TTC549 (cell line): ENCODE measurements around the gene AP2A1.

ENCODE experiments used
- FAIRE-seq: peaks from 2 replicates; lab custom pipeline; 2012; peaks lifted over from hg19 to GRCh38; lab: Jason Lieb, UNC

Gene AP2A1

GRCh38 chr19:49839713-49840112, 72.9 kb downstream of the AP2A1 start:
- FAIRE-seq = no peak

- FAIRE-seq = no peak
These were observed 73.5 kb downstream of the AP2A1 start for GRCh38 chr19:49840321-49840720.

DNA sequence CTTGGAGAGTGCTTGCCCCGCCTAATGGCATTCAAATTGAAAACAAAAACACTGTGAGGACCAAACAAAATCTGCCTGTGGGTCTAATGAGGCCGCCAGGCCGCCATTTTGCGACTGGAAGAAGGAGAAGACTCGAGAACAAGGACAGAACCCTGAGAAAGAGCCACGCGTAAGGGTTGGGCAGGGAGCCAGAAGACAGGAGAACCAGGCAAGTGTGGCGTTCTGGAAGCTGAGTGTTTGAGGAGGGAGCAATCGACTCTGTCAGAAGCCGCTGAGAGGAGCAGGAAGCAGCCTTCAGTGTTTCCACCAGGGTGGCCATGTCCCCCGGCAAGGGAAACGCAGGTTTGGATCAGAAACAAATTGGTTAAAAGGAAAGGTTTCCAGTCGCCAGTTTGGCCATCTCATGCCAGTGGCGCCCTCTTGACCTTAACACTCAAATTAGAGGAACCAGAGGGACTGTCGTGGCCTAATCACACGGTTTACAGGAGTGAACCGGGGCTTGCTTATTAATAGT, 74.0 kb downstream of the AP2A1 start:
- FAIRE-seq = no peak

DNA sequence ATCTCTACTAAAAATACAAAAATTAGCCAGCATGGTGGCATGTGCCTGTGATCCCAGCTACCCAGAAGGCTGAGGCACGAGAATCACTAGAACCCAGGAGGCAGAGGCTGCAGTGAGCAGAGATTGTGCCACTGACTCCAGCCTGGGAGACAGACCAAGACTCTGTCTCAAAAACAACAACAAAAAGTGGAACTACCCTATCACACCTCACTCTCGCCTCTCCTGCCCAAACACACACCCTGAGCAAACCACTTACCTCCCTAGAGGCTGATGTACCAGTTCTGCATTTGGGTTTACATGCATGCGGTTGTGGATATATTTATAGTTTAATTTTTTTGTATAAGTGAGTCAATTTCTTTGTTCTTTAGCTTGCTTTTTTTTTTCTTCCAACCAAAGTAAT, 76.5 kb downstream of the AP2A1 start:
- no peak for FAIRE-seq

GRCh38 chr19:49844138-49845095, 77.6 kb downstream of the AP2A1 start:
- FAIRE-seq = no peak

DNA sequence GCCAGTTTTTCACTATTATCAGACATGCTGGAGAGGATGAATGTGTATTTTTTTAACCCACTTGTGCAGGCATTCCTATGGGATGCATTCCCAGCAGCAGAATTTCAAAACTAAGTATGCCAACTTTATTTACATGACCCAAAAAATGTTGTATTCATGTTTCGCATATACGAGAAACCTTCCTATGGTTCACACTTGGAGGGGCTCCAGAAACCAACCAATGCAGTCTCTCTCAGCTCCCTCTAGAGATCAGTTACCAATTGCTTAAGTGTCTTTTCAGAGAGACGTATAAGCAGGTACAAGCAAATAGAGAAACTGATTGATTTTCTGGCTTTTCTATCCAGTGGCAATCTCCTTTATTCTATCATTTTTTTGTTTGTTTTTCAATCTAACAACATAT, 78.6 kb downstream of the AP2A1 start:
- FAIRE-seq = no peak

- FAIRE-seq = no peak
These were observed 79.6 kb downstream of the AP2A1 start for GRCh38 chr19:49846408-49846807.

DNA sequence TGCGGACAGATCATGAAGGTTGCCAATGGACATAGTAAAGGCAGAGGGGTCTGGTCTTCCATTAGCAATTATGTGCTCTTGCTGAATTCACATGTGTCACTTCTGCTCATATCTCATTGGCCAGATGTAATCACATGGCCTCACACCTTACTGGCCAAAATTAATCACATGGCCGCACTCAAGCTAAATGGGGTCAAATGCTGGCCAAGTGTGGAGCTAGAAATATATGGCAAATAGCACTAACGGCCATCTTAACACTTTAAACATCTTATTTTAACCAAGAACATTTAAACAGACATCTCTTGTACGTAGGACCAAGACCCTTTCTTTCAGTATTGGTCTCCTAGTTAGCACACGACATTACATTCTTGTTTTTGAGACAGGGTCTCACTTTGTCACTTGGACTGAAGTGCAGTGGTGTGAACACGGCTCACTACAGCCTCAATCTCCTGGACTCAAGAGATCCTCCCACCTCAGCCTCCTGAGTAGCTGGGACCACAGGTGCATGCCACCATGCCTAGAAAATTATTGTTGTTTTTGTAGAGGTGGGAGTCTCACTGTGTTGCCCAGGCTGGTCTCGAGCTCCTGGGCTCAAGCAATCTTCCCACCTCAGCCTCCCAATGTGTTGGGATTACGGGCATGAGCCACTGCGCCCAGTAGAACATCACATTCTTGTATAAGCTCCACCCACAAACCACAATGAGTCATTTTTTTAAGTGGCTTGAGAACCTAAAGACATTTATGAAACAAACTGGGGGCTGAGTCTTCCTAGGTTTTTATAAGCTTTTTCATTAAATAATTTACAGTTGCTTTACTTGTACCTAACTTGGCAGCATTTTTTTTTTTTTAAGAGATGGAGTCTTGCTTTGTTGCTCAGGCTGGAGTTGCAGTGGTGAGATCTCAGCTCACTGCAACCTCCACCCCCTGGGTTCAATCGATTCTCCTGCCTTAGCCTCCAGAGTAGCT, 81.2 kb downstream of the AP2A1 start:
- FAIRE-seq = no peak

DNA sequence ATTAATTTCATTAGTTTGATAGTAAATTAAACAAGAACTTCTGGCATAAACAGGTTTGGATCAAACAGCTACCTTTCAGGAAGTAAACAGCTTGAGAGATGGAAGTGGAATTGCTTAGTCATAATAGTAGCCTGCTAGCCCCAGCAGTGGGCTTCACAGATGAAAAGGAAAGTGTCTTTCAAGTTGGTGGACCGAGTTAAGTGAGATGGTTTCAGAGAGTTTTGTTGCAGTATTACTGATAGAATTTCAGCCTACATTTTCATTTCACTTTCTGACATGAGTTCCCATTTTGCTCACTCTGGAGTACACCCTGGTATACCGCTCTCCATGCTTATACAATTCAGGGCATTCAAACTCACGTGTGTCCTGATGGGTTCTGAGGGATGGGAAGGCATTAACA, 82.1 kb downstream of the AP2A1 start:
- FAIRE-seq = no peak

- FAIRE-seq = no peak
These were observed 82.8 kb downstream of the AP2A1 start for GRCh38 chr19:49849433-49850220.

DNA sequence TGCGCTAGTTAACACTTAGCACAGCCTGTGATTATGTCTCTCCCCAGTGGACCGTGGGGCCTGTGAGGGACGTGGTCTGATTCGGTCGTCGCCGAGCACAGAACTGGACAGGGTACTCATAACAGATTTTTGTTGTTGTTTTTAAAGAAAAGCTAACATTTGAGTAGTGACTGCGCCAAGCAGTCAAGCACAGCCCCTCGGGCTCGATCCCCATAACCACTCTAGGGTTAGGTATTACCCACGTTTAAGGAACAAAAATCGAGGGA, 83.4 kb downstream of the AP2A1 start:
- no peak for FAIRE-seq

DNA sequence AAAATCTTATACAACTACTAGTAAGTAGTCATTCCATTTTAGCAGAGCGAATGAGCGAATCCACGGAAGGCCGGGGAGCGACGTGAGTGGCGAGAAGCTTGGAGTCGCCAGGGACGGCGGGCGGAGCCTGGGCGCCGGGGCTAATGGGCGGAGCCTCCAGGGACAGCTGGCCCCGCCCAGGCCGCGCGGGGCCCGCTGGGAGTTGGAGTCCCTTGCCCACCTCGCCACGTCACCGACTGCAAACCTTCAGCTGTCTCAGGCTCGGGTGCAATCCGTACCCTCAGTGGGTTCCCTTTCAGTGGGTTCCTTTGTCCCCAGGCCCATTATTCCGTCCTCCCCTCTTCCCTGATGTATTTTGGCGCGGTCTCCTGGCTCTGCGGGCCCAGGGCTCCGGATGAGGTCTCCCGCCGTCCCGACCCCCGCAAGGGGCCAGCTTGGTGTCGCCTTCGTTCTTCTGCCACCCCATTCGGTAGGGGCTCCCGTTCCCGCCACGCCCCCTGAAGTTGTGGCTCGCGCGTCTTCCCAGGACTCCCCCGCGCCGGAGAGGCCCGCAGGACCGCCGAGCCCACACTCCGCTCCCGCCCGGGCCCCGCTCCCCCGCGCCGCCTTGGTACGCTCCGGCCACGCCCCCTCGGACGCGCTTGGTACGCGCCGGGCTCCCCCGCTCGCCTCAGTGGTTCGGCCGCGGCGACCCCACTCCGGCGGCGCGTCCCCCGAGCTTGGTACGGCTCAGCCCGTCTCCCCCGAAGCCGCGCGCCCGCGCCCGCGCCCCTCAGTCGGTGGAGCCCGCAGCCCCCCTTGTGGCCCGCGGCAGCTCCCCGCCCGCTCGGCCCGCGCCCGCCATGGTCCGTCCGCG, 83.9 kb downstream of the AP2A1 start, which contains the start of gene PTOV1:
Gene PTOV1, plus strand, starts transcription at position 673 of the 856 bp plus-strand sequence.
- no peak for FAIRE-seq

GRCh38 chr19:49851456-49852259, 84.9 kb downstream of the AP2A1 start:
- FAIRE-seq = no peak

DNA sequence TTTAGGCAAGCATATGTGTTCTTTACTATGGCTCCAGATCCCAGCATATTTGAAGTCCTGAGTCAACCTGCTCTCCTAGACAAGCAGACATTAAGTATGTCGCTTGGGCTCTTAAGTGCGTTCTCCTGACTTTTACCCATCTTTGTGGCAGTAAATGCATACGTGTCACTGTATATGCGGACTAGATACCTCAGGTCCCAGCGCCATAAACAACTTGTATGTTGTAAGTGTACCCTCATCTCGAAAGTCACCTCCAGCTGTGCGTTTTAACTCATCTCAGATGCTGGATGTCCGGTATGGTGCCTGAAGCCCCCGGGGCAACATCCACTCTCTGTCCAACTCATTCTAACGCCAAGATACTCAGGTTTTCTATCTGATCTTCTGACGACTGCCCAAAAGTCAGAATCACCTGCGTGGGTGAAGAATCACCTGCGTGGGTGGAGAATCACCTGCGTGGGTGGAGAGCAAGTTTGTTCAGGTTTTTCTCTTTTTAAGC, 85.9 kb downstream of the AP2A1 start:
- FAIRE-seq = no peak

DNA sequence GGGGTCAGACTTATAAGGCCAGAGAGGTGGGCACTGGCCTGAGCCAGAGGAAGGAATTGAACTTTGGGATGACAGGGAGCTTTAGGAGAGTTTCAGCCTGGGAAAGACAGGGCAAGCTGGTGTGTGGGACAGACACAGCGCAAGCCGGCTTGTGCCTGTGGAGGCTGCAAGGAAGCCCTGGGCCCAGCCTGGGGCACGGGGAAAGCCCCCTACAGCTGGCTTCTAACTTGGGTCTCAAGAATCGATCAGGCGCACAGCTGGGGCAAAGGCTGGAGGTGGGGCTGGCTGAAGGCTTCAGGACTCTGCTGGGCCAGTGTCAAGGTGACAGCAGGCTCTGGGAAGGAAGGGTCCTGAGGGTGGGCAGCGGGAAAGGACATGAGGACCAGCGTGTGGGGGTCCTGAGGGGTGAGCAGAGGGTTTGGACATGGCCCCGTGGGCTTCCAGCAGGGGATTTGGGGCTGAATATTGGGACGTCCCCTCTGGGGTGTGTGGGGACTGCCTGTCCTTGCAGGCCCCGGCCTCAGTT, 87.1 kb downstream of the AP2A1 start:
- FAIRE-seq = no peak

DNA sequence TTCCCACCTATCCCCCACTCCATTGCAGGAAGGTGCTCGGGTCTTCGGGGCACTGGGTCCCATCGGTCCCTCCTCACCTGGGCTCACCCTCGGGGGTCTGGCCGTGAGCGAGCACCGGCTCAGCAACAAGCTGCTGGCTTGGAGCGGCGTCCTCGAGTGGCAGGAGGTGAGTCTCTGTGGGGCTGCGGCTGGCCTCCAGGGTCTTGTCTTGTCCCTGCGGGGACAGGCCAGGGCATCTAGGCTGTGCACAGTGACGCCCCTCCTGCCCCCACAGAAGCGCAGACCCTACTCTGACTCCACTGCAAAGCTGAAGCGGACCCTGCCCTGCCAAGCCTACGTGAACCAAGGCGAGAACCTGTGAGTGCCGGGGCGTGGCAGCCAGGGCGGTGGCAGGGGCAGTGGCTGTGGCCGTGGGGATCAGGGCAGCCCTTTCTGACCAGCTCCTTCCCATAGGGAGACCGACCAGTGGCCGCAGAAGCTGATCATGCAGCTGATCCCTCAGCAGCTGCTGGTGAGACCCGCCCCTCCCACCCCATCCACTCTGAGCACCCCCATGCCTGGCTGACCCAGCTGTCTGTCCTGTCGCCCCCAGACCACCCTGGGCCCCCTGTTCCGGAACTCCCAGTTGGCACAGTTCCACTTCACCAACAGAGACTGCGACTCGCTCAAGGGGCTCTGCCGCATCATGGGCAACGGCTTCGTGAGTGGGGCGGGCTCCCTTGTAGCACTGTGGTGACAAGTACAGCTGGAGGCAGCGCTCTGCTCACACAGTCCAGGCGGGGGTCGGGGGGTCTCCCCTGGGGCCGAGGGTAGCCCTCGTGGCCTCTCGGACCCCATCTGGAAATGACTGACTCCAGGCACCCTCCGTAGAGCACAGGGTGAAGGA, 87.8 kb downstream of the AP2A1 start:
- FAIRE-seq = no peak

GRCh38 chr19:49855277-49855675, 88.5 kb downstream of the AP2A1 start:
- FAIRE-seq = no peak

DNA sequence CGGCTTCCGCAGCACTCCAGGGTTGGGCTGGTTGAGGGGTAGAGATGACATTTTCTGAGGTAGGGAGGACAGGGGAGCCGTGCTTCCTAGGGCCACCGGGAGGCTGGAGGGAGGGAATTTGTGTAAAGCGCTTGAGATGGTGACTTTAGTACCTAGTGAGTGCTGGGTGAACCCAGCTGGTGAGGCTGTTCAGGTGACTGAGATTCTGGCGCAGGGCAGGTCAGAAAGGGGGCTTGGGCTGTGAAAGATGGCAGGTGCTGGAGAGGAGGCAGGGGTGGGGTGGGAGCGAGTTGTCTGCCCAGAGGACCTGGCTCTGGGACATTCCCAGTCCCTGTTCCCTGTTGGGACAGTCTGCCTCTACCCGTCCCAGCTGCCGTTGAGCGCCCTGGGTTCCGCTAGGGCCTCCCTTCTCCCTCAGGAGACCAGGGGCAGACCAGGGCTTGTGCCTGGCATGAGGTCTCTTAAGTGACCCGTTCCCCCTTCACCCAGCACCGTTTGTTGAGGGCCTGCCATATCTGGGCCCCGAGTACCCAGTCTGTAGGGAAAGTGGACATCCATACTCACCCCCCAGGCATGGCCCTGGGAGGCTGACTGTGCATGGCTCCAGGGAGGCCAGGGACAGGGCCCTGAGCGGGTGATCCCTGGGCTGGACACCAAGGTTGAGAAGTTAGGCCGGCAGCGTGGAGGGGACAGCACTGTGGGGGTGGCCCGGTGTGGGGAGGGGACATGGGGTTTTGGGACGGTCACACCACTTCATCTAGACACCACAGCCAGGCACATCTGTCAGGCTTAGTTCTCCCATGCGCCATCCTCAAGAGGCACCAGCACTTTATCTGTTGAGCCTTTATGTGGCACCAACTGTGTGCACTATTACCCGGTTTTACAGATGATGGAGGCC, 89.1 kb downstream of the AP2A1 start:
- no peak for FAIRE-seq
